Right cardiac atrium (tissue), 5 donors: ENCODE data around the gene ARMCX5. TPM values are rescaled to one million over a fixed set of nuclear protein-coding genes. Genes with fewer than 3 reads are reported as not detected.

Experiments used
- ATAC-seq, 2 donors: fragments of 200-7000 bp; cut with Tn5 transposase; one replicate each; pipeline versions ENCODE4 v1.8.0 to v1.9.1; 2020; ENCODE audit warnings: moderate library complexity in 2 of 2, mild to moderate bottlenecking in 1 of 2
- DNase-seq, 3 donors: peaks; one replicate each; pipeline ENCODE4 v3.0.0-alpha.2; 2020
- H3K27ac ChIP-seq: one replicate; pipeline ENCODE4 v1.5.1; 2013; ENCODE audit warnings: mild to moderate bottlenecking, low read length, control low read depth, moderate library complexity
- H3K27me3 ChIP-seq: one replicate; pipeline ENCODE4 v1.6.1; 2013; ENCODE audit not compliant: control insufficient read depth, insufficient read depth
- H3K4me1 ChIP-seq: one replicate; pipeline ENCODE4 v1.6.1; 2013; ENCODE audit warnings: low read length; ENCODE audit not compliant: control insufficient read depth, insufficient read depth
- H3K4me3 ChIP-seq: one replicate; pipeline ENCODE4 v1.5.1; 2013; ENCODE audit warnings: low read length, control low read depth
- H3K9me3 ChIP-seq: one replicate; pipeline ENCODE4 v1.6.1; 2013; ENCODE audit warnings: low read length; ENCODE audit not compliant: control insufficient read depth
- WGBS: extraction: QIAGEN DNeasy Blood & Tissue Kit; methylation state at CpG from one replicate; pipeline ENCODE4 v1.1.7; 2013; 5-methylcytosine and 5-hydroxymethylcytosine counted together
- intact Hi-C, 4 donors: fragments of 100-400 bp; cut with DNase I; formaldehyde crosslinking; loops; one replicate each; pipeline versions ENCODE4 v1.11.0 to v1.14.0; 2022 to 2023
- polyA plus RNA-seq: library from polyadenylated mRNA; stranded (reverse); fragments of 200-250 nt; gene quantifications from one replicate; pipeline ENCODE4 v1.2.3, GENCODE V29; 2013
- total RNA-seq, 4 donors: library from RNA; stranded (reverse); fragmentation: NEBNext Ultra II Directional; extraction: Animal tissue kit (Norgen Biotek cat#: 25700); gene quantifications; one replicate each; pipeline ENCODE4 v1.2.1, GENCODE V29; 2021
- donor health status: healthy with polysubstance abuse.
- donor health status: DM: no; HTN: yes; CAD: no.
- donor health status: DM: no; HTN: no; CAD: no.
- donor health status: DM: no; HTN: yes; CAD: no; lungs with severe emphysema.
- donor health status: DM: yes; HTN: yes; CAD: no.

Gene ARMCX5
- total and polyA plus RNA-seq, 5 donors = 4.2 to 11.0 (median 8.0) TPM

DNA sequence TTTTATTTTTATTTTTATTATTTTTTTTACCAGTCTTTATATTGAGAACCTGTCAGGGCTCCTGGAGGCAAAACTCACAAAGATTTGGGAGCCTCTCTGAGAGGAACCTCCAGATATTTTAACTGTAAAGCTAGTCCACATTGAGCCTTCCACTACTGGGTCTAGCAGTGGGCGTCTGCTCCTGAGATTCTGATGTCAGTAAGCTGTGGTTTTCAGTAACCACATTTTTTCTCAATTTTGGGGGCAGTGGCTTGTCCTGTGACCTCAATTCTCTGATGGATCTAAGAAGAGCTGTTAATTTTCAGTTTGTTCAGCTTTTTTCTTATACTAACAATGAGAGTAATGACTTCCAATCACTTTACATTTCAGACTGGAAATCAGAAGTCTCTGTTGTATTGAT, 28.3 kb downstream of the ARMCX5 start:
- 100% methylated on average over 1 of the region's 1 CpG for WGBS
- DNase-seq (no peak), ATAC-seq (no peak)
- intact Hi-C loops = no loop called here
- H3K27ac ChIP-seq = no peak overlapping the region
- H3K9me3 ChIP-seq = no peaks in the 10 kb centered on the region
- no peak overlapping the region for H3K4me3 ChIP-seq
- no peaks in the 10 kb centered on the region for H3K27me3 ChIP-seq
- no peaks in the 10 kb centered on the region for H3K4me1 ChIP-seq

DNA sequence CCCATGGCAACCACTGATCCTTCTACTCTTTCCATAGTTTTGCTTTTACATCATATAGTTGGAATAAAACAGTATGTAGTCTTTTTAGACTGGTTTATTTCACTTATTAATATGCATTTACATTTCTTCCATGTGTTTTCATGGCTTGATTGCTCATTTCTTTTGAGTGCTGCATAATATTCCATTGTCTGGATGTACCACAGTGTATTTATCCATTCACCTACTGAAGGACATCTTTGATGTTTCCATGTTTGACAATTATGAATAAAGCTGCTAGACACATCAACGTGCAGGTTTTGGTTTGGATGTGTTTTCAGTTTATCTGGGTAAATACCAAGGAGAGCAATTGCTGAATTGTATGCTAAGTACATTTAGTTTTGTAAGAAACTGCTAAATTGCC, 38.2 kb downstream of the ARMCX5 start:
- intact Hi-C loops = no loop called here
- WGBS = 98% methylated on average over 1 of the region's 1 CpG
- ATAC-seq = no peak
- H3K9me3 ChIP-seq = no peaks in the 10 kb centered on the region
- H3K27ac ChIP-seq = no peak overlapping the region
- H3K4me3 ChIP-seq = no peak overlapping the region
- no peak for DNase-seq
- H3K27me3 ChIP-seq = no peaks in the 10 kb centered on the region
- no peaks in the 10 kb centered on the region for H3K4me1 ChIP-seq

DNA sequence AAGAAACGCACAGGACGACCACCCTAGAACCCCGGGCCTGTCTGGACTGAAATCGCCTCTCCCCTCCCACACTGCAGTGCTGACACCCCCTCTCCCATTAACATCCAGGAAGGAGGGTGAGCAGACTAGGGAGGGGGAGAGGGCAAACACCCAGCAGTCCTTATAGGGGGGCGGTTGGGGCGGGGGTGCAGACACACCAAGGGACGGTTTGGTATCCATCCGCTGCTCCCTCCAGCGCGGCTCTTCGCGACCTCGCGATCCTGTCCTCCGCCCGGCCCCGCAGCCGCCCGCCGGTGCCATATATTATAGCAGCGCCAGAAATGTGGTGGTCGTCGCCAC, 51.6 kb downstream of the ARMCX5 start:
- Histone ChIP-seq H3K27me3 (no peaks in the 10 kb centered on the region), H3K27ac (no peak overlapping the region), H3K4me3 (peak overlapping the region; percentile 66), H3K4me1 (peaks cover 2% of the 10 kb centered on the region), H3K9me3 (no peaks in the 10 kb centered on the region)
- DNase-seq (no peak), ATAC-seq (peak; percentile 46 to 49)
- intact Hi-C loops = no loop called here
- 2% methylated on average over 23 of the region's 23 CpGs for WGBS

DNA sequence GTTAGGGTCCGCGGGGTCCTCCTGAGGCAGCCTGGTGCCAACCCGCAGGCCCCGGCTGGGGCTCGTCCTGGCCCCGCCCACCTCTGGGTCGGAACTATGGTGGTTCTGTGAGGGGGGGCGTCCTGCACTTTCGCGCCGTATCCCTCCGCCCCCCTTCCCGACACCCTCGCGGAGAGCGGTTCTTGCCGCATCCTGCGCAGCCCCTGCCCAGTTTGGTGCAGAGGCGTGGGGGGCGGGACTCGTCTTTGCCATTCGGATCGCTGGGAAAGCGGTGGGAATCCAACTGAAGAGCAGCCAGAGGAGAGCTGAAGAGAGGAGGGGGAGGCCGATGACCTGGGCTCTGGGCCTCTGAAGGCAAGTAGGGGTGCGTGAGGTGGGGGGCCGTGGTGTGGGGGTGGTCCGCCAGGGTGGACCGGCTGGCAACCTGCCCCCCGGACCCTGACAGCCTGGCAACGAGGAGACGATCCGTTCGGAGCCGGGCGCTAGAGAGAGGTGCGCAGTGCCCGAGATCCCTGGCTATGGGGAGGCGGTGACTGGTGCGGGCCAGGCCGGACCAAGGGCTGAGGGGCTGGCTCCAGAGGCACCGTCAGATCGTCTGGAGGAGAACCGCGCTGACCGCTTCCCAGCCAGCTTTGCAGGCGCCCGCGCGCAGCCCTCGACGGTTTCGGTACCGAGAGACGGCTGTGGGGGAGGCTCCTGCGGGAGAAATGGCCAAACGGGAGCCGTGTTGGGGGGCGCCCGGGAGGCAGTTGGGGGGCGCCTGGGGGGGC, 52.1 kb downstream of the ARMCX5 start, which contains the start of gene GPRASP1:
GPRASP1 (plus strand) TSS at position 242 of the 770 bp plus-strand sequence. CDS start 2,431 bp downstream, outside the sequence.
- DNase-seq (peak; percentile 67 to 89 (median 88)), ATAC-seq (peak; percentile 87 to 89)
- WGBS = under 1% methylated on average over 60 of the region's 61 CpGs
- H3K4me3 ChIP-seq = peak within 1 kb of the TSS; percentile 66
- intact Hi-C loops = no loop called here
- H3K27ac ChIP-seq = peak within 1 kb of the TSS; percentile 29
- H3K9me3 ChIP-seq = no peaks in the 10 kb centered on the region
- peaks cover 2% of the 10 kb centered on the region for H3K4me1 ChIP-seq
- H3K27me3 ChIP-seq = no peaks in the 10 kb centered on the region

DNA sequence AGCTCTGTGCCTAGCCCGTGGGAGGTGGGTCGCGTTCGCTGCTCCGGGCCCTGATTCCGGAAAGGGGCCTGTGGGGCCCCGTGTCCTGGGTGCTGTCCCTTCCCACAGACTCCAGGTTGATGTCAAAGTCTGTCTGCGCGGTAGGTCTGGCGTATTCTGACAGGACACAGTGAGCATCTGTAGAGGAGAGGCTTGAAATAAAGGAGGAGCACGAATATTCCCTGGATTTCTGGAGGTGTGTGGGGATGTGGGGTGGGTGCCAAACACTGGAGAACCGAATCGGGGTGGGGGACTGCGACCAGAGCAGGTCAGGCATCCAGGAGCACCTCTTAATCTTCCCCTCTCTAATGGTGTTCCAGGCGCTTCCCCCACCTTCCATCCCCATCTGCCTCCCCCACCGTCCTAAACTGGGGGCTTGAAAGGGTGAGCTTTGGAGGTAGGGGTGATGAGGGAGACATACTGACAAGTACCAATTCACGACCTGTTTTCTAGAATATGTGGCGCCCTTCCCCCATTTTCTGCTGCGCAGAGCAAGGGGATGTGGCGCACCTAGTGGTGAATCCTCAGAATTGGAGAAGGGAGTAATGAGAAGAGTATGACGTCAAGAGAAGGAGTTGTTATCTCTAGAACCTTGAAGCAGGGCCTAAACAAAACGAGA, 52.8 kb downstream of the ARMCX5 start:
- peak overlapping the region; percentile 29 for H3K27ac ChIP-seq
- peaks cover 2% of the 10 kb centered on the region for H3K4me1 ChIP-seq
- peak overlapping the region; percentile 66 for H3K4me3 ChIP-seq
- intact Hi-C loops = no loop called here
- H3K9me3 ChIP-seq = no peaks in the 10 kb centered on the region
- WGBS = 3% methylated on average over 22 of the region's 22 CpGs
- DNase-seq (peak; percentile 45 to 74 (median 65)), ATAC-seq (peak; percentile 77 to 79)
- H3K27me3 ChIP-seq = no peaks in the 10 kb centered on the region

Other genes starting within 250 kb of the ARMCX5 start
- not detected for gene NXF2B, start 159.5 kb upstream of the ARMCX5 start, total RNA-seq
- gene NXF2B, start 159.5 kb upstream of the ARMCX5 start, polyA plus RNA-seq = not detected
- gene TCP11X2, start 127.7 kb upstream of the ARMCX5 start, total RNA-seq = under 1 TPM in 1 of 4 donors, not detected in 3; 0.38 TPM
- not detected for gene TCP11X2, start 127.7 kb upstream of the ARMCX5 start, polyA plus RNA-seq
- gene TMSB15A, start 82.8 kb upstream of the ARMCX5 start, total RNA-seq = 1 to 10 TPM in 1 of 4 donors, under 1 TPM in 2, not detected in 1; 0.71 to 4.2 (median 0.82) TPM
- gene TMSB15A, start 82.8 kb upstream of the ARMCX5 start, polyA plus RNA-seq = 2.0 TPM
- gene GPRASP1, start 52.0 kb downstream of the ARMCX5 start, total RNA-seq = 10 to 100 TPM; 18.0 to 29.8 (median 21.5) TPM
- gene GPRASP1, start 52.0 kb downstream of the ARMCX5 start, polyA plus RNA-seq = 9.9 TPM
- 10 to 100 TPM; 21.2 to 24.1 (median 23.0) TPM for gene GPRASP2, start 112.9 kb downstream of the ARMCX5 start, total RNA-seq
- gene GPRASP2, start 112.9 kb downstream of the ARMCX5 start, polyA plus RNA-seq = 9.9 TPM
- gene GPRASP3, start 121.2 kb downstream of the ARMCX5 start, total RNA-seq = 10 to 100 TPM in 2 of 4 donors, 1 to 10 TPM in 2; 8.4 to 12.2 (median 10.1) TPM
- gene GPRASP3, start 121.2 kb downstream of the ARMCX5 start, polyA plus RNA-seq = 2.0 TPM